HL-60 (cell line): Measurements from ENCODE around the gene DDC.

Experiments
- CTCF ChIP-seq: IDR thresholded peaks from one replicate; pipeline ENCODE4 v1.5.1; 2011; ENCODE audit warnings: low read length, control low read depth, inconsistent platforms; ENCODE audit not compliant: insufficient read depth
- GABPA ChIP-seq: IDR thresholded peaks from 2 replicates; pipeline ENCODE4 v1.6.1; 2012; ENCODE audit warnings: low read depth
- POLR2AphosphoS5 ChIP-seq: IDR thresholded peaks from 2 replicates; pipeline ENCODE4 v1.6.1; 2012; ENCODE audit warnings: low read depth
- REST ChIP-seq: IDR thresholded peaks from 2 replicates; pipeline ENCODE4 v1.6.1; 2012; ENCODE audit warnings: low read depth; ENCODE audit not compliant: insufficient replicate concordance
- SPI1 ChIP-seq: IDR thresholded peaks from 2 replicates; pipeline ENCODE4 v1.6.1; 2012; ENCODE audit warnings: low read depth, mild to moderate bottlenecking, borderline replicate concordance

GRCh38 chr7:50423860-50424259, 141.3 kb downstream of the DDC start:
- TF ChIP-seq CTCF: no peak
- TF ChIP-seq REST: no peak
- no peak for TF ChIP-seq POLR2AphosphoS5
- no peak for TF ChIP-seq SPI1
- no peak for TF ChIP-seq GABPA
